AG04450 (cell line): ENCODE results near the gene ABHD12. TPM values are rescaled to one million over a fixed set of nuclear protein-coding genes. Genes with fewer than 3 reads are reported as not detected.

Experiments
- CTCF ChIA-PET: fragments of 300-600, 350-600 bp; formaldehyde crosslinking; extraction: SDS; loops from one replicate; lab custom pipeline; 2022; ENCODE audit warnings: antibody characterized with exemption, inconsistent platforms; lab: Charles Lee
- POLR2A ChIA-PET: fragments of 350-600 bp; formaldehyde crosslinking; extraction: SDS; loops from one replicate; lab custom pipeline; 2021; ENCODE audit warnings: antibody characterized with exemption, inconsistent platforms; lab: Yijun Ruan, JAX
- DNase-seq: peaks from one replicate; pipeline ENCODE4 v3.0.0-alpha.2; 2011; ENCODE audit warnings: low read depth, low spot score
- H3K27ac ChIP-seq: one replicate; pipeline ENCODE4 v1.5.1; 2012; ENCODE audit warnings: low read depth, low read length, control low read depth
- H3K27me3 ChIP-seq: one replicate; pipeline ENCODE4 v1.6.0; 2012; ENCODE audit warnings: low read length; ENCODE audit not compliant: control insufficient read depth, insufficient read depth
- H3K4me3 ChIP-seq: 2 replicates; pipeline ENCODE4 v1.5.1; 2011; ENCODE audit warnings: mild to moderate bottlenecking, low read depth, low read length, control low read depth
- H3K9me3 ChIP-seq: 2 replicates; pipeline ENCODE4 v1.5.1; 2012; ENCODE audit warnings: low read length; ENCODE audit not compliant: control insufficient read depth, insufficient read depth
- polyA plus RNA-seq: library from polyadenylated mRNA; depleted of rRNA; stranded (reverse); fragments of >200 nt; gene quantifications from 2 replicates; pipeline ENCODE4 v1.2.3, GENCODE V29; 2011
- TF ChIP-seq, protein P1 (sequence below): IDR thresholded peaks from 2 replicates; pipeline ENCODE4 v1.5.1; 2011; ENCODE audit warnings: low read depth, low read length, control low read depth, inconsistent platforms

Gene ABHD12
- polyA plus RNA-seq, 1 experiment = 33.6 TPM

- DNase-seq = no peak
- Histone ChIP-seq H3K27me3 (no peaks in the 10 kb centered on the region), H3K27ac (no peak overlapping the region), H3K9me3 (no peaks in the 10 kb centered on the region; the same call in 1 of the 2 replicates), H3K4me3 (no peak overlapping the region)
- CTCF ChIA-PET = no interaction called here
- POLR2A ChIA-PET = interaction anchor here (1.4 kb wide), 1 partner anchor 35 kb away, joined by 5 read pairs; the partner anchor contains the start of gene PYGB
- TF ChIP-seq, protein P1, sequence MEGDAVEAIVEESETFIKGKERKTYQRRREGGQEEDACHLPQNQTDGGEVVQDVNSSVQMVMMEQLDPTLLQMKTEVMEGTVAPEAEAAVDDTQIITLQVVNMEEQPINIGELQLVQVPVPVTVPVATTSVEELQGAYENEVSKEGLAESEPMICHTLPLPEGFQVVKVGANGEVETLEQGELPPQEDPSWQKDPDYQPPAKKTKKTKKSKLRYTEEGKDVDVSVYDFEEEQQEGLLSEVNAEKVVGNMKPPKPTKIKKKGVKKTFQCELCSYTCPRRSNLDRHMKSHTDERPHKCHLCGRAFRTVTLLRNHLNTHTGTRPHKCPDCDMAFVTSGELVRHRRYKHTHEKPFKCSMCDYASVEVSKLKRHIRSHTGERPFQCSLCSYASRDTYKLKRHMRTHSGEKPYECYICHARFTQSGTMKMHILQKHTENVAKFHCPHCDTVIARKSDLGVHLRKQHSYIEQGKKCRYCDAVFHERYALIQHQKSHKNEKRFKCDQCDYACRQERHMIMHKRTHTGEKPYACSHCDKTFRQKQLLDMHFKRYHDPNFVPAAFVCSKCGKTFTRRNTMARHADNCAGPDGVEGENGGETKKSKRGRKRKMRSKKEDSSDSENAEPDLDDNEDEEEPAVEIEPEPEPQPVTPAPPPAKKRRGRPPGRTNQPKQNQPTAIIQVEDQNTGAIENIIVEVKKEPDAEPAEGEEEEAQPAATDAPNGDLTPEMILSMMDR = no peak
Measured at GRCh38 chr20:25282796-25283195, 107.8 kb downstream of the ABHD12 start.

DNA sequence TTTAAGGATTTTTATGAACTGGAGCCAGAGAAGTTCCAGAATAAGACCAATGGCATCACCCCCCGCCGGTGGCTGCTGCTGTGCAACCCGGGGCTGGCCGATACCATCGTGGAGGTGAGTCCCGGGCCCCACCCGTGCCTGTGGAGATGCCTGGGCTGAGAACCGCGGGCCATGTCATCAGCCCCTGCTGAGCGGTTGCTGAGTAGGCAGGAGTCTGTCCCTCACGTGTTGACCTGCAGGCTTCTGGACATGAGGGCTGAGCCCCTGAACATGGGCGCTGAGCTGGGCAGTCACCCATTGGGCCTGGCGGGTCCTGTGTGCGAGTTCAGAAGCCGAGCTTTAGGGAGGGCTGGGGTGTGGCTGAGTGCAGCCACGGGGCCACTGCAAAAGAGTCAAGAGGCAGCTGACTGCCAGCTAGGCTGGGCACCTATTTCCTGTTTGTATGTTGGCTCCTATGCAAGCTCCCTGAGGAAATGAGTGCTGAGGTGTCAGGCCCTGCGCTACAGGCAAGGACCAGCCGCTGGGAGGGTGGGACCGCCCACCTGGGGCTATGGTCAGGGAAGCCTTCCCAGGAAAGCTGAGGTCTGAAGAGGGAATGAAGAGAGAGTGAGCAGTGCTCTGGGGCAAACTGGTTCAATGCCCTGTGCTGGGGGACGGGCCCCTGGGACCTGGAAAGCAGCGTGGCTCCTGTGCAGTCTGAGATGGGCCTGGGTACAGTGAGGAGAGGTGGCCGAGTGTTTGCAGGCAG is 108.4 kb downstream of the ABHD12 start:
- H3K9me3 ChIP-seq = no peaks in the 10 kb centered on the region; the same call in 1 of the 2 replicates
- ChIA-PET CTCF (interaction anchor here (1.3 kb wide), 1 partner anchor 117 kb away, joined by 3 read pairs; no protein-coding TSS in a partner anchor), POLR2A (interaction anchor here (1.4 kb wide), 1 partner anchor 35 kb away, joined by 5 read pairs; the partner anchor contains the start of gene PYGB)
- no peak overlapping the region for H3K27ac ChIP-seq
- TF ChIP-seq, protein P1 = no peak
- no peak for DNase-seq
- H3K27me3 ChIP-seq = no peaks in the 10 kb centered on the region
- H3K4me3 ChIP-seq = no peak overlapping the region

- no peaks in the 10 kb centered on the region for H3K27me3 ChIP-seq
- POLR2A ChIA-PET = interaction anchor here (1.4 kb wide), 1 partner anchor 34 kb away, joined by 5 read pairs; the partner anchor contains the start of gene PYGB
- no peak for DNase-seq
- CTCF ChIA-PET = interaction anchor here (1.3 kb wide), 1 partner anchor 118 kb away, joined by 3 read pairs; no protein-coding TSS in a partner anchor
- no peaks in the 10 kb centered on the region; the same call in 1 of the 2 replicates for H3K9me3 ChIP-seq
- no peak overlapping the region for H3K27ac ChIP-seq
- TF ChIP-seq, protein P1 = no peak
- H3K4me3 ChIP-seq = no peak overlapping the region
Measured at GRCh38 chr20:25281541-25281991, 109.1 kb downstream of the ABHD12 start.

DNA sequence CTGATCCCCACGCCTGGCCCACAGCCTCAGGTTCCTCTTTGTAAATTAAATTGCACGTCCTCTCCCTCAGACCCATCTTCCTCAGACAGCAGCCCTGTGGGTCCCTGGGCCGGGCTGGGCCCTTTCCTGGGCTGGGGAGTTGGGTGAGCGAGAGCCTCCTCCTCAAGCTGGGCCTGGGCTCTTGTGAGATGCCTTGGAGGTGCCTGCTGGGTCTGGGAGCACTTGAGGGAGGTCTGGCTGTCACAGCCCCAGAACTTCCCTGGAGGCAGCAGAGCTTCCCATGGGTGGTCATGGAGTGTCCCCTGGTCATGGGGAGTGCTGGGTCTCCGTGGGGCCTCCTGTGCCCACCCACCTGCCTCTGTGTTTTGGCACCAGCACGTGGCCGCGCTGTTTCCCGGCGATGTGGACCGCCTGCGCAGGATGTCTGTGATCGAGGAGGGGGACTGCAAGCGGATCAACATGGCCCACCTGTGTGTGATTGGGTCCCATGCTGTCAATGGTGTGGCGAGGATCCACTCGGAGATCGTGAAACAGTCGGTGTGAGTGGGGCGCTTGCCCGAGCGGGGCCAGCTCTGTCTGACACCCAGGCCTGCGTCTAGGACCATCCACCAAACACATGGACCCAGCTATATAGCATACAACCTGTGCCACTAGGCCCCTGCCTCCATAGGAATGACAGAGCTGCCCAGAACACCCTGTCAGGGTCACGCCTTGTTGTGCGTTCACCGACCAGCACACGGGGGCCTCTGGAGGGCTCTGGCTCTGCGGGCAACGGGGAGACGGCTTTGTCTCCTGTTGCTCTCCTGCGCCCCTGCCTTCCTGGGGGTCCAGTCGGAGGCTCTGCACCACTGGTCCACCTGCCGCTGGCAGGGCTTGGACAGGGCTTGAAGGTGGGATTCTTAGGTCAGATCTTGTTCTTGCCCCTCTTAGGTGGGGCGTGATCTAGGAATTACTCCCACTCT is 109.8 kb downstream of the ABHD12 start:
- Histone ChIP-seq H3K4me3 (no peak overlapping the region), H3K27ac (no peak overlapping the region), H3K27me3 (no peaks in the 10 kb centered on the region), H3K9me3 (no peaks in the 10 kb centered on the region; the same call in 1 of the 2 replicates)
- TF ChIP-seq, protein P1 = no peak
- CTCF ChIA-PET = interaction anchor here (0.6 to 1.3 kb wide), 2 partner anchors 119 to 122 kb away, joined by 3 read pairs; no protein-coding TSS in a partner anchor
- POLR2A ChIA-PET = interaction anchor here (1.4 kb wide), 1 partner anchor 33 kb away, joined by 5 read pairs; the partner anchor contains the start of gene PYGB
- DNase-seq = no peak
